SK-N-SH (cell line): ENCODE measurements around the gene HOXD10.

ENCODE experiments used
- CTCF ChIP-seq: fragments of 200-600 bp; sonication (generic); IDR thresholded peaks from 2 replicates; pipeline ENCODE4 v1.6.1; 2017; ENCODE audit warnings: antibody characterized with exemption, mild to moderate bottlenecking, moderate library complexity
- EZH2phosphoT487 ChIP-seq: fragments of 200-600 bp; sonication (generic); IDR thresholded peaks from 2 replicates; pipeline ENCODE4 v1.6.1; 2017; ENCODE audit warnings: low read depth, mixed run types, mild to moderate bottlenecking, antibody characterized with exemption, moderate library complexity, borderline replicate concordance
- REST ChIP-seq: IDR thresholded peaks from 2 replicates; pipeline ENCODE4 v1.6.1; 2012; ENCODE audit warnings: mild to moderate bottlenecking, low read depth, low read length, moderate library complexity
- SIN3A ChIP-seq: IDR thresholded peaks from 2 replicates; pipeline ENCODE4 v1.6.1; 2012; ENCODE audit warnings: low read depth, mild to moderate bottlenecking, low read length, moderate library complexity, borderline replicate concordance
- TAF1 ChIP-seq: IDR thresholded peaks from 2 replicates; pipeline ENCODE4 v1.6.1; 2012; ENCODE audit warnings: low read depth, mild to moderate bottlenecking, low read length, moderate library complexity, borderline replicate concordance

- TF ChIP-seq CTCF (no peak), EZH2phosphoT487 (no peak), REST (no peak), TAF1 (no peak), SIN3A (no peak)
Measured at GRCh38 chr2:176076063-176076462, 40.5 kb upstream of the HOXD10 start.
